ENCODE data around the gene PKMYT1. TPM values are rescaled to one million over a fixed set of nuclear protein-coding genes. Genes with fewer than 3 reads are reported as not detected.

PKMYT1 gene
- total RNA-seq, 4 donors from 2014 or later = 0.60 to 1.6 (median 1.1) TPM

GRCh38 chr16:3007059-3007956 is 27.1 kb upstream of the PKMYT1 start:
- peaks cover 2 to 91% of the 10 kb centered on the region in 2 donors for H3K27me3 ChIP-seq
- DNase-seq (ENCODE audit: low spot score in 2 of 2) = no peak
- 45% methylated on average over 8 to 11 of the region's 13 CpGs for WGBS, 2 donors
- no peak overlapping the region for H3K4me3 ChIP-seq
- no peak for TF ChIP-seq EP300 (IDR thresholded peaks at IDR 0.05)
- TF ChIP-seq POLR2A (IDR thresholded peaks at IDR 0.05) = no peak
- H3K36me3 ChIP-seq = no peaks in the 10 kb centered on the region
- H3K27ac ChIP-seq = peak overlapping the region in 1 of 4 donors; percentile 34
- peaks cover 0 to 22% (median 7%) of the 10 kb centered on the region in 4 donors for H3K4me1 ChIP-seq
- no peaks in the 10 kb centered on the region for H3K9me3 ChIP-seq

DNA sequence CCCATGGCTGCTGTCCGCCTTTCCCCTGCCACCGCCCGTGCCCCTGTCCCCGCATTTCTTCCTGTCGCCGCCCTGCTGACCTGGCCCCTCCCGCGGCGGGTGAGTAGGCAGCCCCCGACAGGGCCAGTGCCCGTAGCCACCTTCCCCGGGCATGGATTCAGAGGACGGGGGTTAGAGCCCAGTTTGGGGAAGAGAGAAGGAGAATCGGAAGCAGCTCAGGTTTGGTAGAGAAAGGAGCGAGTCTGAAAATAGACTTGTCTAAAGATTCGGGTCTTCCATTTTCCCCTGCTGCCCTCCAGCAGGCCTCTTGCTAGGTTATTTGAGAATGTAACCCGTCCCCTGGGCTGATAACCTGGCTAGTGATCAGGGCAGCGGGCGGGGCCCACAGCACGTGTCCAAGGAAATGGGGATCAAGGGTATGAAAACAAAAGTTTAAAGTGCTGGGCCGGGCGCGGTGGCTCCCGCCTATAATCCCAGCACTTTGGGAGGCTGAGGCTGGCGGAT is 24.6 kb upstream of the PKMYT1 start:
- H3K36me3 ChIP-seq = no peaks in the 10 kb centered on the region
- no peaks in the 10 kb centered on the region for H3K9me3 ChIP-seq
- peak overlapping the region in 2 of 4 donors; percentile 9 to 40 for H3K4me3 ChIP-seq
- 13 to 14% methylated on average over 24 to 25 of the region's 25 CpGs for WGBS, 2 donors
- DNase-seq (ENCODE audit: low spot score in 2 of 2) = no peak
- no peak for TF ChIP-seq CTCF (IDR thresholded peaks at IDR 0.05)
- no peak for TF ChIP-seq EP300 (IDR thresholded peaks at IDR 0.05)
- no peak for TF ChIP-seq POLR2A (IDR thresholded peaks at IDR 0.05)
- H3K27ac ChIP-seq = peak overlapping the region in 1 of 4 donors; percentile 50
- H3K4me1 ChIP-seq = peaks cover 0 to 22% (median 7%) of the 10 kb centered on the region in 4 donors
- peaks cover 2 to 88% of the 10 kb centered on the region in 2 donors for H3K27me3 ChIP-seq

DNA sequence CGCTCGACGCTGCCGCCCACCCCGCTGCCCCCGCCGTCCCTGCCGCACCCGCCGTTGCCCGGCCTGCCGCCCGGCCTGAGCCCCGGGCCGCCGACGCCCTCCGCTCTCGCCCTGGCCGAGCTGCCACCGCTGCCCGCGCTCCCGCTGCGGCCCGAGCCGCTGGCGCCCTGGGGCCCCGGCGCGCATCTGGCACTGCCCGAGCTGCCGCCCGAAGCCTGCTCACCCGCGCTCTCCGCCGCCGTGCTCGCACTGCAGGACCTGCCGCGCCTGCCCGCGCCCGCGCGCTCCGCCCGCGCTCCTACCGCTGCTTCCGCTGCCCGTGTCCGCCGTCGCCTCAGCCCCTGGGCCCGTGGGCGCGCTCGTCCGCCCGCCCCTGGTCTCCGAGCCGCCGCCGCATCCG is 24.1 kb upstream of the PKMYT1 start:
- Histone ChIP-seq H3K4me1 (peaks cover 0 to 22% (median 7%) of the 10 kb centered on the region in 4 donors), H3K4me3 (peak overlapping the region in 1 of 4 donors; percentile 40), H3K36me3 (no peaks in the 10 kb centered on the region), H3K9me3 (no peaks in the 10 kb centered on the region), H3K27me3 (peaks cover 2 to 87% of the 10 kb centered on the region in 2 donors), H3K27ac (no peak overlapping the region)
- no peak for TF ChIP-seq POLR2A (IDR thresholded peaks at IDR 0.05)
- TF ChIP-seq CTCF (IDR thresholded peaks at IDR 0.05) = no peak
- no peak for TF ChIP-seq EP300 (IDR thresholded peaks at IDR 0.05)
- WGBS, 2 donors = 0 to 1% methylated on average over 1 to 38 of the region's 67 CpGs
- DNase-seq (ENCODE audit: low spot score in 2 of 2) = no peak

DNA sequence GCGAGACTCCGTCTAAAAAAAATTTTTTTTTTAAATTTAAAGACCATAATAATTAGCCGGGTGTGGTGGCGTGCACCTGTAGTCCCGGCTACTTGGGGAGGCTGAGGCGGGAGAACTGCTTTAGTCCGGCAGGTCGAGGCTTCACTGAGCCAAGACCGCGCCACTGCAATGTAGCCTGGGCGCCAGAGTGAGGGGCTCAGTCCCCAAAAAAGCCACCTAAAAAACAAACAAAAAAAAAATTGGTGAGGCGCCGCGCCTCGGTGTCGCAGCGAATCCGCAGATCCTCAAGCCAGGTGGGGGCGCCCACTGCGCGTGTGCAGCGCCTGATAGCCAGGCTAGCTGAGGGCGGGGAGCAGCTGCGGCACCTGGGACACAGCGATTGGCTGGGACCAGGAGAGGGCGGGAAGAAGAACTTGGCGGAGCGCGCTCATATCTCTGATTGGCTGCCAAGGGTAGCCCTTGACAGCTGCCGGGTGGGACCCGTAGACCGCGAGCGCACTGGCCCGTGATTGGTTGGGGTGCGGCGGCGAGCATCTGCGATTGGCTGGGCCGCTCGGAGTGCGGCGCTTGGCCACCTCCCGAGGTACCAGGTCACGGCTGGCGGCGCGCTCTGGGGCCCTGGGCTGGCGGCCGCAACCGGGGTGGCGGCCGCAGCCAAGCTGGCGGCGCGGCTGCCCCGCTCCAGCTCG is 23.5 kb upstream of the PKMYT1 start:
- Histone ChIP-seq H3K4me3 (peak overlapping the region in 1 of 4 donors; percentile 40), H3K4me1 (peaks cover 0 to 21% (median 7%) of the 10 kb centered on the region in 4 donors), H3K27me3 (peaks cover 2 to 82% of the 10 kb centered on the region in 2 donors), H3K36me3 (no peaks in the 10 kb centered on the region), H3K27ac (no peak overlapping the region), H3K9me3 (no peaks in the 10 kb centered on the region)
- peak; percentile 71 to 79 for DNase-seq (ENCODE audit: low spot score in 2 of 2)
- TF ChIP-seq CTCF (IDR thresholded peaks at IDR 0.05) (peak; percentile 39 to 64 (median 51)), POLR2A (IDR thresholded peaks at IDR 0.05) (no peak), EP300 (IDR thresholded peaks at IDR 0.05) (peak; percentile 24 to 26)
- WGBS, 2 donors = 8 to 12% methylated on average over 41 to 56 of the region's 58 CpGs

DNA sequence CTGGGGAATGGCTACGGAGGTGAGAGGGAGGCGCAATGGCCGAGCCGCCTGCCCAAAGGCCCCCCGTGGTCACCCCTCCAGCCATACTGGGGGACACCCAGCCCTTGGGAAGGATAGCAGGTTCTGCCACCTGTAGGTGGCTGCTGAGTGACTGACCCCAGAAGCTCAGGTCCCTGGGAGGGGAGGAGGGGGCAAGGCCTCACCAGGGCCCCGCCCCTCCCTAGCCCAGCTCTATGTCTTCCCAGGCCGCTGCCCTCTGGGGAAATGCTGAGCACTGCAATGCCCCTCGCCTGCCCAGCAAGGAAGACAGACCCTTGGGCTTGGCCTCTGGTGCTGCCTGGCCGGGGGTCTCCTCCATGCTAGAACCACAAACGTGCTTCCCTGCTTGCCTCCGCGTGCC is 21.1 kb upstream of the PKMYT1 start:
- no peak for DNase-seq (ENCODE audit: low spot score in 2 of 2)
- Histone ChIP-seq H3K9me3 (no peaks in the 10 kb centered on the region), H3K27ac (no peak overlapping the region), H3K27me3 (peaks cover 2 to 66% of the 10 kb centered on the region in 2 donors), H3K36me3 (no peaks in the 10 kb centered on the region), H3K4me3 (no peak overlapping the region), H3K4me1 (peaks cover 0 to 5% (median 2%) of the 10 kb centered on the region in 4 donors)
- TF ChIP-seq CTCF (IDR thresholded peaks at IDR 0.05) = no peak
- TF ChIP-seq EP300 (IDR thresholded peaks at IDR 0.05) = no peak
- no peak for TF ChIP-seq POLR2A (IDR thresholded peaks at IDR 0.05)
- 58 to 70% methylated on average over 10 to 11 of the region's 12 CpGs for WGBS, 2 donors
